ENCODE results near the gene PDE1C.

PDE1C gene

GRCh38 chr7:32044739-32045138 is 25.5 kb downstream of the PDE1C start:
- FAIRE-seq, result no peak

DNA sequence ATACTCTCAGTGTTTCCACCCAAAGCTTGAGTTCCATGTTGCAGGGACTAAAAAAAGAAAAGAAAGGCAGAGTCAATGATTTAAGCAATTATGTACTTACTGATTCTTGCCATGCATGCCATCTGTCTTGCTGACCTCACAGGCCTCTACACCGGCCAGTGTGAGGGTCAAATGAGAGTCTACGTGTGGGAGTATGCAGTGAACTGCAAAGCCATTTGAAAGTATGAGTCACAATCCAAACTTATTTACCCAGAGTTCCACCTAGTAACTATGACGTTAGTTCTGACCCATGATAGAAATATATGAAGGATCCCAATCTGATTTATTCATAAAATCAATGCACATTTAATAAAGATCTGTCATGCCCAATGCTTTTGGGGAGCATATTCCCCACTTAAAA is 26.5 kb downstream of the PDE1C start:
- TF ChIP-seq POLR2A (IDR thresholded peaks at IDR 0.05; ENCODE audit: low read depth, low read length), result no peak
- FAIRE-seq, result peak; percentile 57
- DNase-seq (ENCODE audit: insufficient read length, low spot score), result no peak

More at GRCh38 chr7:32044739-32045138, 25.5 kb downstream of the PDE1C start:
- no peak for DNase-seq (ENCODE audit: insufficient read length, low spot score)
- TF ChIP-seq POLR2A (IDR thresholded peaks at IDR 0.05; ENCODE audit: low read depth, low read length), result no peak

DNA sequence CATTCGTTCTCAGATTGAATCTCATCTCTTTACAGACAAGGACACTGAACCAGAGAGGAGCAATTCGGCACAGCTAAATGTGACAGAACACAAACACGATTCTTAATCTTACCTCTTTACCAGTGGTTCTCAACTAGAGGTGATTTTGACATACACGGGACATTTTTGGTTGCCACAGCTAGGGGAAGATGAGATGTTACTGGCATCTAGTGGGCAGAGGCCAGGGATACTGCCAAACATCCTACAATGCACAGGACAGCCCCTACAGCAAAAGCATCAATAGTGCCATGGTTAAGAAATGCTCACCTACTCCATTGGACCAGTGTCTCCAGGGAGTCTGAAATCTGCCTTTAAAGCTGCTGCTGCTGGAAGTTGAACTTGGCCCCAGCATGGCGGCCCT is 27.3 kb downstream of the PDE1C start:
- DNase-seq (ENCODE audit: insufficient read length, low spot score), result no peak
- no peak for FAIRE-seq
- no peak for TF ChIP-seq POLR2A (IDR thresholded peaks at IDR 0.05; ENCODE audit: low read depth, low read length)

DNA sequence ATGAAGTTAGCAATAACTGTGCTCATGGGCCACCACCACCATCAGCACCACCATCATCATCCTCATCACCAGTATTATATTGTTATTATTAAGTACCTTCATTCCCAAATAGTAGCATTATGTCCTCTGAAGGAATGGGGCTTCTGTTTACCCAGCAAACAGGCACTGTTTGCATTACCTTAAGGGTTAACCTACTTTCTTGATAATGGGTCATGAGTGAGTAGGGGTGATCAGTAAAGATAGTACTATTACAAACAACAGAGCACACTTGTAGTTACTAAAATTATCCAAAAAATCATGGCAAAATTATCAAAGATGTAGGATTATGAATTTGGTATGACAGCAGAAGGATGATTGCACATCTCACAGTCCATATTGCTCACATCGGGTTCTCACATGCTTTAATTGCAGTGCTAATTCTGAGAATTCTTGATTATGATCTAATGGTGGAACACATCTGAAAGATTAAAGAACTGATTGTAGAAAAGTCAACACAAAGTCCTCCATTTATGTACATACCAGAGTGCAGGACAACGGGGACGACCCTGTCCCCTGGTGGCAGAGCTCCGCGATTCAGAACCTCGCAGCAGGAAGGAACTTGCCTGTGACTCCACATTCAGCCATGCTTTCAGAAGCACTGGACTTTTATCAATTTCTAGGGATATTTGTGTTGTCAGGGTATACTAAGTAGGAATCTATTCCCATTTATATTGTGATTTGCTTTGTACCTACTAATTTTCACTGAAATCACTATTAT is 31.0 kb downstream of the PDE1C start:
- DNase-seq (ENCODE audit: insufficient read length, low spot score), result no peak

GRCh38 chr7:32037650-32038198 is 32.5 kb downstream of the PDE1C start:
- FAIRE-seq (no peak), DNase-seq (ENCODE audit: insufficient read length, low spot score) (no peak)
- no peak for TF ChIP-seq POLR2A (IDR thresholded peaks at IDR 0.05; ENCODE audit: low read depth, low read length)

More for the DNA sequence above, 31.0 kb downstream of the PDE1C start:
- FAIRE-seq, result no peak
- TF ChIP-seq POLR2A (IDR thresholded peaks at IDR 0.05; ENCODE audit: low read depth, low read length), result no peak

GRCh38 chr7:32036557-32036956 is 33.6 kb downstream of the PDE1C start:
- no peak for DNase-seq (ENCODE audit: insufficient read length, low spot score)
- peak; percentile 64 for FAIRE-seq

GRCh38 chr7:32034052-32034451 is 36.2 kb downstream of the PDE1C start:
- TF ChIP-seq POLR2A (IDR thresholded peaks at IDR 0.05; ENCODE audit: low read depth, low read length), result no peak
- DNase-seq (ENCODE audit: insufficient read length, low spot score), result no peak
- no peak for FAIRE-seq

More at GRCh38 chr7:32036557-32036956, 33.6 kb downstream of the PDE1C start:
- no peak for TF ChIP-seq POLR2A (IDR thresholded peaks at IDR 0.05; ENCODE audit: low read depth, low read length)

GRCh38 chr7:32033006-32033405 is 37.2 kb downstream of the PDE1C start:
- no peak for TF ChIP-seq POLR2A (IDR thresholded peaks at IDR 0.05; ENCODE audit: low read depth, low read length)
- no peak for FAIRE-seq
- DNase-seq (ENCODE audit: insufficient read length, low spot score), result no peak

GRCh38 chr7:32032211-32032610 is 38.0 kb downstream of the PDE1C start:
- DNase-seq (ENCODE audit: insufficient read length, low spot score) (no peak), FAIRE-seq (no peak)
- no peak for TF ChIP-seq POLR2A (IDR thresholded peaks at IDR 0.05; ENCODE audit: low read depth, low read length)

- no peak for TF ChIP-seq POLR2A (IDR thresholded peaks at IDR 0.05; ENCODE audit: low read depth, low read length)
- DNase-seq (ENCODE audit: insufficient read length, low spot score) (no peak), FAIRE-seq (no peak)
These were observed 39.1 kb downstream of the PDE1C start for GRCh38 chr7:32030904-32031692.

DNA sequence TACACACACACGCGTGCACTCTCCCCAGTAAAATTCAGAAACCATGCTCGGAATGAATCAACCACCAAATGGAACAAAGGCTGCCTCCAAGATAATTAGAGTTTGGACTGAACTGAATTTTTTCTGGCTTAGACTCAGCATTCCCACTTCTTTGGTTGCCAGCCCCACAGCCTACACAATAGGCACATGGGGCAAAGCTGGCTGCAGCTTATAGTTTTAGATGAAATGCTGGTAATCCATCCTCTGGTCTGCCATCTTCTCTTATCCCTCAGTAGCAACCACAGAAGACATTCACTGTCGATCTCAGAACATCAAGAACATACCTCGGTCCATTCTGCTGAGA is 44.2 kb downstream of the PDE1C start:
- peak; percentile 53 for FAIRE-seq
- no peak for TF ChIP-seq POLR2A (IDR thresholded peaks at IDR 0.05; ENCODE audit: low read depth, low read length)
- no peak for DNase-seq (ENCODE audit: insufficient read length, low spot score)

- FAIRE-seq (no peak), DNase-seq (ENCODE audit: insufficient read length, low spot score) (no peak)
- no peak for TF ChIP-seq POLR2A (IDR thresholded peaks at IDR 0.05; ENCODE audit: low read depth, low read length)
These were observed 44.7 kb downstream of the PDE1C start for GRCh38 chr7:32025381-32026082.

DNA sequence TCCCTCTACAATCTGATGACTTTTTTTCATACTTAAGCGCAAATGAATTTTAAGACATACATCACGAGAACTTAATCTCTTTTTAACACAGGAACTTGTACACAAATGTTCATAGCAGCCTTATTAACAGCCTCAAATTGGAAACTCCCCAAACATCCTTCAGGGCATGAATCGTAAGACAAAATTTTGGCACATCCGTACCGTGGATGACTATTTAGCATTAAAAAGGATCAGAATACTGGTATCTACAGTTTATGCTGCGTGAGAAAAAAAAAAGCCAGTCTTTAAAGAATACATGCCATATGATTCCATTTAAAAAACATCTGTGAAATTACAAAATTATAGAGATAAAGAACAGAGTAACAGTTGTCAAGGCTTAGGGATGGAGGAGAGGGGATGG is 46.8 kb downstream of the PDE1C start:
- DNase-seq (ENCODE audit: insufficient read length, low spot score) (no peak), FAIRE-seq (no peak)
- no peak for TF ChIP-seq POLR2A (IDR thresholded peaks at IDR 0.05; ENCODE audit: low read depth, low read length)

- no peak for TF ChIP-seq POLR2A (IDR thresholded peaks at IDR 0.05; ENCODE audit: low read depth, low read length)
- no peak for DNase-seq (ENCODE audit: insufficient read length, low spot score)
- no peak for FAIRE-seq
These were observed 47.2 kb downstream of the PDE1C start for GRCh38 chr7:32022966-32023365.

Data from H54 (cell line).